Activated T-cell treated with anti-CD3 and anti-CD28 coated beads for 24 hours (primary cell): Measurements from ENCODE around the gene HHATL.

Experiments
- DNase-seq: peaks from one replicate; pipeline ENCODE4 v3.0.0-alpha.2; 2020; ENCODE audit warnings: low read depth

HHATL gene

GRCh38 chr3:42702066-42702951, at the start of gene HHATL:
HHATL (minus strand) TSS chr3:42702798; CDS start chr3:42700826, 1,972 bp downstream.
- no peak for DNase-seq

- DNase-seq: no peak
Observed at GRCh38 chr3:42751609-42752008, 49.0 kb upstream of the HHATL start.

DNA sequence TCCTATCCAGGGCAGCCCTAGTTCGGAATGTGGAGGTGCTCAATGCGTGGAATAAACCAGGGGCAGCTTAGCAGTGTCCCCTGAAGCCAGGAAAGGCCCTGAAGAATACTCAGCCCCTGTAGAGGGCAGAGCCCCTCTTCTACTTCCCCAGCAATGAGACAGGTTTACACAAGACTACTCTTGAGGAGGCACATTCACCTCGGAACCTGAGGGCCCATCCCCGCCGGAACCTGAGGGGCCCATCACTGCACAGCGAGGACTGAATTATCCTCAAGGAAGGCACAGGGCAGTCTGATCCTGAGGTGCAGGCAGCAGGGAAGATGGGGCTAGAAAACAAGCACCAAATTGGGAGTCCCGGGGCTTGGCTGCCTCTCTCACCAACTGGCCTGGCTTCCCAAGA, 48.2 kb upstream of the HHATL start:
- DNase-seq: no peak

DNA sequence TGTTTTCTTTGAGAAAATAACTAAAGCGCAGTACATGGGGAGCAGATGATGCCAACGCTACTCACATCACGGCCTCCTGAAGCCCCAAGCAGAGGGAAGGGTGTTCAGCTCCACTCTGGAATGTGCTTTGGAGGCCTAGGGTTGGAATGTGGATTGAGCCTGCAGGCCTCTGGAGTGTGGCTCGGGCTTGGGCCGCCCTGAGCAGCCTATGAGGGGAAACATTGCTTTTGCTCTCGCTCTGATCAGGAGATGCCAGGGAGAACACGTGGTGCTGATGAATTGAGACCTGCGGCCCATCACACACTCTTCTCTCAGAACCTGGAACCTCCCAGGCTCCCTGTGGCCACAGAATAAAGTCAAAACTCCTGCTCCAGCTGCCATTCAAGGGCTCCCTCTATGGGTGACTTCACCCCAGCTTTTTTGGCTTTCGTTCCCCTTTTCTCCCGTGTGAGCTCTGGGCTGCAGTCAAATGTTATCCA, 47.2 kb upstream of the HHATL start:
- no peak for DNase-seq

GRCh38 chr3:42749025-42749752, 46.6 kb upstream of the HHATL start:
- DNase-seq: no peak

DNA sequence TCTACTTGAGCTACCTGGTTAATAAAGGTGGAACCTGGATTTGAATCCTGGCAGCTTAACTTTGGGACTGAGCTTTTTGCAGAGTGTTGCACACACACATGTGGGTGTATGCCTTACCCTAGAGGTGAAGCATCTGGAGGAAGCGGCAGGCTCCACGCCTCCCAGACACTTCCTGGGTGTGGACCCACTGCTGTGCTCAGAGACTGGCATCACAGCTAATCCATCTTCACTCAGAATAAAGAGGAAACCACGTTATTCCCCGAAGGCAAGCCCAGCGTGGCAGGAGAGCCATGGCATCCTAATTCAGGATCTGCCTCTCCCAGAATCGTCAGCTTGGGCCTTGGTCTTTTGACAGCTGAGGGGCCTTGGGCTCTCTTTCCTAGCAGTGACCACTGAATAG, 45.0 kb upstream of the HHATL start:
- DNase-seq: no peak

DNA sequence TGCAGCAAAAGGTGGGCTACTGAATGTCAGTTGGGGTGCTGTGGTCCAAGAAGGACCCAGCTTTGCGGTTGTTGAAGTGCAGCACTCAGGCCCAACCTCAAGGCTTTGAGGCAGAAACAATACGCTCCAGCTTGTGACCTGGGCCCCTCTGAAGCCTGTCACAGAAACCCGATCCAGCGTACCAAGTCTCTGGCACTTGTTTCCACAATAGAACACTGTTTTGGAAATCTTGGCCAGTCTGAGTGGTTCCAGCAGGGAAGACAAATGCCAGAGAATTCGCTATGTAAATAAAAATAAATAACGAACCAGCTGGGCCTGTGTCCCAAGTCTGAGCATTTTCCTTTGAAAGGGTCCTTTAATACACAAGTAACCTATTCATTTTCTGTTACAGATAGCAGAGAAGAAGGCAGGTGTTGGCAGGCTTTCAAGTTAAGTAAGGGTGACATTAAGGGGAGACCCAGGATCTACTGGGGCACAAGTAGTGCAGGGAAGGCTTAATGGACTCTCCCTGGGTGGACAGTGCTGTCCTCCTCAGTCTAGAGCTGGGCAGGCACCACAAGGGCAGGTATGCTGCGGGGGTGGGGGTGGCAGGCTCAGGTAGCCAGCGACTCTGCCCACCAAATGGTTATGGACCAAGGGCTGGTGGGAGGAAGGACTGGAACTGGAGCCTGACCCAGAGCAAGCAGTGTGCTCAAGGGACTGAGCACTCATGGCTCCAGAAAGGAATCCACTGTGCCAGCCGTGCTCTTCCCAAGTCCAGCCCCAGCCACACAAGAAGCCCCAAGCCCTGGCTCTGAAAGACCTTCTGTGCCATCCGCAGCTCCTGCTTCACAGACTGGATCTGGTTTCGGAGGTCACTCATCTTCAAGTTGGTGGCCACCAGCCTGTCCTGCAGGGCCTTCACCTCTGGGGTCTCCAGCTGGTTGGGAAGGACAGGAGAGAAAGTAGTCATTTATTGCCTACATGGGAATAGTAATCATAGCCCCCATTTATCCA, 44.2 kb upstream of the HHATL start:
- DNase-seq: no peak

DNA sequence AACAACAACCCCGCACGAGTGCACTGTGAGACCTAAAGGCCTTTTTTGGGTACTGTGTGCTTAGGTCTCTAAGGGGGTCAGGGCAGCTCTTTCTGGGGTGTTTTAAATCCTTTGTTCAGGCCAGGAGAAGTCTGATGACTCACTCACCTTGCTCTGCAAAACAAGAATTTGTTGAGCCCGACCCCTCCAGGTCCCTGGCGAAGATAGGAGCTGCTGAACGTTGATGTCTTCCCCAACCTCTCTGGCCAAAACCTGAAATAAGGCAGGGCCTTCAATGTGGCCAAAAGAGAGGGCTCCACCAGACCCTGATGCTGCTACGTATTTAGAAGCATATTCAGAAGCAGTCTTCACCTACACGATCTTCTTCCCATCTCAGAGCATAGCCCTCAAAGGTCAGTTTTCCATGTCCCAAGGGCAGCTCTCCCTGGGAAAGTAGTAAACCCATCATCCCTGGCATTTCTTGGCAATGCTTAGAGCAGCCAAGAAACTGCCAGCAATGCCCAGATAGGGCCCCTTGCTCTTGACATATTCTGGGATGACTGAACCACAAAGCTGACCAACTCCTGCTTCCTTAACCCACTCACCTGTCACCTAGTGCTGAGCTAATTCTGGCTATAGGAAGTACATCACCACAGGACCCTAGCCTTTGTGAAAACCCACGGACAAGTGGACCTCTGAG, 43.3 kb upstream of the HHATL start:
- DNase-seq: no peak

- no peak for DNase-seq
Observed at GRCh38 chr3:42745291-42745745, 42.7 kb upstream of the HHATL start.

DNA sequence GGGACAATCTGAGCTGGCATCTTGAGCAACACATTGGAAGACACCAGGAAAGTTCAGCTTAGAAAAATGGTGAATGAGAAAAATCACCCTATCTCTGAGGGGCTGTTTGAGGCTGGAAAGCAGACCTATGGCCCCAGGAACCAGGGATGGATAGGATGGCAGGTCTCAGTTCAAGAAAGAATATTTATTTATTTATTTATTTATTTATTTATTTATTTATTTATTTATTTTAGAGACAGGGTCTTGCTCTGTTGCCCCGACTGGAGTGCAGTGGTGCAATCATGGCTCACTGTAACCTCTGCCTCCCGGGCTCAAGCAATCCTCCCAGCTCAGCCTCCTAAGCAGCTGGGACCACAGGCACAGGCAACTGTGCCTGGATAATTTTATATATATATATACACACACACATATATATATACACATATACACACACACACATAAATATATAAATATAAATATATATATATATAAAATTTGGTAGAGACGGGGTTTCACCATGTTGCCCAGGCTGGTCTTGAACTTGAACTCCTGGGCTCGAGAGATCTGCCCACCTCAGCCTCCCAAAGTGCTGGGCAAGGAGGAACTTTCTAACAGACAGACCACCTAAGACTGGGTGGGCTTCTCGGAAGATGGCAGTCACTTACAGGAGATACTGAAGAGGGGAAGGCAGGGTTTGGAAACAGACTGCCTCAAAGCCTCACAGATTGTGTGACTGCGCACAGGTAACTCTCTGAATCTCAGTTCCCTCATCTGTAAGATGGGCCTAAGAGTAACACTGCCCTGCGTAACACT, 40.8 kb upstream of the HHATL start:
- no peak for DNase-seq

- DNase-seq: no peak
Observed at GRCh38 chr3:42742688-42743087, 40.1 kb upstream of the HHATL start.

GRCh38 chr3:42742259-42742658, 39.7 kb upstream of the HHATL start:
- DNase-seq: no peak

DNA sequence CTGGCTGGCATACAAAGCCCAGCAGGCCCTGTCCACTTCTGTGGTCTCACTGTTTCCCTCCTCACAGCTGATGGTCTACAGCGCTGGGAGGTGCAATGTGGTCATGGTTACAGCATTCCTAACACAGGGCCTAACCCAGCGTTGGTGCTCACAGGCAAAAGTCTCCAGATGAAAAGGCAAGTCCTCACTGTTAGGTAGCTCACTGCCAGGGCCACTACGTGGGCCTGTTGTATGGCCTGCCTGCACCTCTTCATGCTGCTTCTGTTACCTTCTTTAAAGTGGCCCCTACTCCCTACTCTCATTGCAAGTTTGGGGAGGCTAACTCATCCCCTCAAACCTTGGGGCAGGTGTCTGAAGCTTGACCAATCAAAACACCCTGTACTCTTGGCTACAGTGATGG, 39.2 kb upstream of the HHATL start:
- no peak for DNase-seq

DNA sequence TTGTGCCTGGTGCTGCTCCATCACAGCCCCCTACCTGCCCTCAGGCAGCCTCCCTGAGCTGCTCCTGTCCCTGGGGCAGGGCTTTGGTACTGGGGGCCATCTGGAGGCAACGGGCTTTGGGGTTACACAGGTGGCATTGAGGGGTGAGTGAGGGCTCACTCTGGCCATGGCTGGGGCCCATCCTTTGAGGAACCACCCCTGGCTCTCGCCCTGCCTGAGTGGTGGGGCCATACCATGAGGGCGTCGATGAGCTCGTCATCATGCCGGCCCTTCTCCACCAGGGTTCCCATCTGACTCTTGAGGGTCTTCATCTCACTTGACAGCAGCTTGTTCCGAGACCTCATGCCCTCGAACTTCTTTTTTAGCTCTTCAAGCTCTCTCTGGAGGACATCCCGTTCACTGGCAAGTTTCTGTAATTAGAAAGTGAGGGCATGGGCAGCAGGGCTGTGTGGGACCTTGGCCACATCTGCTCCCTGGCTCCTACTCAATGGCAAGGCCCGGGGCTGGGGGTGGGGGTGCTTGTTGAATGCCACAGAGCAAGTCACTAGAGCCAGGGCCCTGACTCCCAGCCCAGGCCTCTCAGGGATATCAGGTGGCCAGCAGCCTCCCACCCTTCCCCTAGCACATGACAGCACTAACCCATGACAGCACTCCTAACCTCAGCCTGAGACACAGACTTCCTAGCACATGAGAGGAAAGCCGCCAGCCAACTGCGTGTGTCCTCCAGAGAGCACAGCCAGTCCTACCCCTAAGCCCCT, 37.0 kb upstream of the HHATL start:
- DNase-seq: no peak

DNA sequence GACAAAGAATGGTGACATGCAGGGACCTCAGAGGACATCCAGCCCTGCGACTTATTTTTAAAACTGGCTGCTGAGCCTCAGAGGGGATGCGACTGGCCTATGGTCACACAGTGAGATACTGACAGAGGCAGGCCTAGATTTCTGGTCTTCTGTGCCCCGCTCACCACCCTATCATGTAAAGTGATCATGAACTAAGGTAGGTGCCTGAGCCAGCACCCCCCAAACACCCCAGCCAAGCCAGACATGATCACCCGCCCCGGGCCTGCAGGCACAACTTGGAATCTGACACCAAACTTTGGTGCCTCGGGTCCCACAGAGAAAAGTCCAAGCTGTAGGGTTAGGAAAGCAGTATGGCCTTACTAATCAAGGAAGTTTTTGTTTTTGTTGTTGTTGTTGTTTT, 33.9 kb upstream of the HHATL start:
- no peak for DNase-seq

GRCh38 chr3:42736081-42736480, 33.5 kb upstream of the HHATL start:
- no peak for DNase-seq

GRCh38 chr3:42735615-42736014, 33.0 kb upstream of the HHATL start:
- no peak for DNase-seq

DNA sequence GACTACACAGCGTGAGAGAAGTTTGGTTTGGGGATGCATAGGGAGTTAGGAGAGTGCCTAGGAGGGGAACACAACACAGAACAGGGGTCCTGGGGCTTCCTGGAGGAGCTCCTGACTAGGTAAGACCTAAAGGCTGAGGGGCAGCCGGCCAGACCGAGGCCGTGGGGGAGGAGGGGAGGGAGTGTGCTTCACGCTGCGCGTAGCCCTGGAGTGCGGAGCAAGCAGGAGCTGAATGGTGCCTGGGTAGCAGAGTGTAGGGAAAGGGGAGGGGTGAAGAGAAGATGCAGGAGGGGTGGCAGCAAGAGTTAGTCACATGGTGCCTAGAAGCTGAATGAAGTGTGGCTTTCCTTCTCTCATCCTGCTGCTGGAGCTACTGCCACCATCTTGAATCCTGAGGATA, 32.4 kb upstream of the HHATL start:
- no peak for DNase-seq

GRCh38 chr3:42734263-42734860, 31.8 kb upstream of the HHATL start:
- no peak for DNase-seq
